Muscle of back (tissue), 11 donors: ENCODE data around the gene CTCFL. TPM values are rescaled to one million over a fixed set of nuclear protein-coding genes. Genes with fewer than 3 reads are reported as not detected.
"Not testable (repeated sequence)": the region's sequence is repeated elsewhere in the genome, so short reads cannot be mapped to it uniquely, and the experiment has no call there.

Source experiments
- DNase-seq, 3 donors: peaks; one replicate each; pipeline versions ENCODE4 v3.0.0 to v3.0.0-alpha.2; 2013
- polyA plus RNA-seq, 10 donors: library from polyadenylated mRNA; unstranded; fragments of 120-200 nt; gene quantifications; one replicate each; pipeline ENCODE4 v1.2.1, GENCODE V29; 2013; ENCODE audit not compliant: insufficient read length in 10 of 10

The CTCFL gene
- polyA plus RNA-seq, 10 donors = 0.12 to 0.40 (median 0.19) TPM

GRCh38 chr20:57509665-57510237, 15.2 kb downstream of the CTCFL start:
- no peak for DNase-seq

GRCh38 chr20:57508831-57509230, 16.1 kb downstream of the CTCFL start:
- no peak for DNase-seq

GRCh38 chr20:57508381-57508780, 16.6 kb downstream of the CTCFL start:
- DNase-seq = no peak

GRCh38 chr20:57507477-57507876, 17.5 kb downstream of the CTCFL start:
- no peak for DNase-seq

- no peak for DNase-seq
Observed at GRCh38 chr20:57505979-57506378, 19.0 kb downstream of the CTCFL start.

- DNase-seq = no peak
Observed at GRCh38 chr20:57504411-57504810, 20.5 kb downstream of the CTCFL start.

- DNase-seq = no peak
Observed at GRCh38 chr20:57503035-57503658, 21.8 kb downstream of the CTCFL start.

GRCh38 chr20:57502336-57502700, 22.6 kb downstream of the CTCFL start:
- no peak for DNase-seq

- no peak for DNase-seq
Observed at GRCh38 chr20:57501461-57502335, 23.2 kb downstream of the CTCFL start.

- no peak for DNase-seq
Observed at GRCh38 chr20:57500962-57501361, 24.0 kb downstream of the CTCFL start.

- DNase-seq = no peak
Observed at GRCh38 chr20:57500235-57500634, 24.7 kb downstream of the CTCFL start.

- no peak for DNase-seq
Observed at GRCh38 chr20:57499676-57500075, 25.3 kb downstream of the CTCFL start.

- DNase-seq = no peak
Observed at GRCh38 chr20:57498425-57499400, 26.2 kb downstream of the CTCFL start.

- DNase-seq = no peak
Observed at GRCh38 chr20:57496592-57496991, 28.3 kb downstream of the CTCFL start.

- DNase-seq = no peak
Observed at GRCh38 chr20:57495978-57496377, 29.0 kb downstream of the CTCFL start.

GRCh38 chr20:57493091-57493615, 31.8 kb downstream of the CTCFL start:
- no peak for DNase-seq

- DNase-seq = no peak
Observed at GRCh38 chr20:57491373-57491772, 33.6 kb downstream of the CTCFL start.

GRCh38 chr20:57488277-57488676, 36.7 kb downstream of the CTCFL start:
- DNase-seq = not testable (repeated sequence)

- no peak for DNase-seq
Observed at GRCh38 chr20:57485770-57486169, 39.2 kb downstream of the CTCFL start.

- DNase-seq = no peak
Observed at GRCh38 chr20:57484772-57485171, 40.2 kb downstream of the CTCFL start.

GRCh38 chr20:57483287-57484050, 41.5 kb downstream of the CTCFL start:
- DNase-seq = no peak
